Renal cortical epithelial cell (primary cell): ENCODE measurements around the gene RAB25. TPM values are rescaled to one million over a fixed set of nuclear protein-coding genes. Genes with fewer than 3 reads are reported as not detected.
"Not testable (repeated sequence)": the region's sequence is repeated elsewhere in the genome, so short reads cannot be mapped to it uniquely, and the experiment has no call there.

ENCODE experiments used
- DNase-seq: peaks from one replicate; pipeline ENCODE4 v3.0.0-alpha.2; 2011; ENCODE audit warnings: low read depth
- total RNA-seq: library from RNA; depleted of rRNA; stranded (reverse); fragments of >200 nt; gene quantifications from 2 replicates; pipeline ENCODE4 v1.2.3, GENCODE V29; 2014

The RAB25 gene
- total RNA-seq, result 0.50 and 43.9 TPM in 2 replicates

DNA sequence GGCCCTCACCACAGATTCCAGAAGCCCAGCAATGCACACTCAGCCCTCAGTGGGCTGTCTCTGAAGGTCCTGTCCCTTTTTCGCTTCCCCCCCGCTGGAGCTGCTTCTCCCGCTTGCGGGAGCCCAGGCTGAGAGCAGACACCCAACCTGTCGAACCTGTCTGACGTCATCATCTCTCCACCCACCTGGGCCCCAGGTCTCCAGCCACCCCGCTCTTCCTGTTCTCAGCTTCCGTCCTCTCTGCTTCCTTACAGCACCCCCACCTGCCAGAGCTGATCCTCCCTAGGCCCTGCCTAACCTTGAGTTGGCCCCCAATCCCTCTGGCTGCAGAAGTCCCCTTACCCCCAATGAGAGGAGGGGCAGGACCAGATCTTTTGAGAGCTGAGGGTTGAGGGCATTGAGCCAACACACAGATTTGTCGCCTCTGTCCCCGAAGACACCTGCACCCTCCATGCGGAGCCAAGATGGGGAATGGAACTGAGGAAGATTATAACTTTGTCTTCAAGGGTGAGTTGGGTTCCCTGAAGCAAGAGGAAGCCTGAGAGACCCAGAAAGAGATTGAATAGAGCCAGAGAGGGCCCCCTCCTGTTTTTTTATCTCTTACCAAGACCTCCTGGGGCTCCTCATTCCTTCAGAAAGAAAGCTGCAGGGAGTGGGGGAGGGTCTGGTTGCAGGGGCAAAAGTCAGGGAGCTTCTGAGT lies at the start of gene RAB25:
Gene RAB25 (plus strand): TSS at position 224 of the 700 bp plus-strand sequence. CDS start 241 bp downstream, at position 465.
- no peak for DNase-seq

DNA sequence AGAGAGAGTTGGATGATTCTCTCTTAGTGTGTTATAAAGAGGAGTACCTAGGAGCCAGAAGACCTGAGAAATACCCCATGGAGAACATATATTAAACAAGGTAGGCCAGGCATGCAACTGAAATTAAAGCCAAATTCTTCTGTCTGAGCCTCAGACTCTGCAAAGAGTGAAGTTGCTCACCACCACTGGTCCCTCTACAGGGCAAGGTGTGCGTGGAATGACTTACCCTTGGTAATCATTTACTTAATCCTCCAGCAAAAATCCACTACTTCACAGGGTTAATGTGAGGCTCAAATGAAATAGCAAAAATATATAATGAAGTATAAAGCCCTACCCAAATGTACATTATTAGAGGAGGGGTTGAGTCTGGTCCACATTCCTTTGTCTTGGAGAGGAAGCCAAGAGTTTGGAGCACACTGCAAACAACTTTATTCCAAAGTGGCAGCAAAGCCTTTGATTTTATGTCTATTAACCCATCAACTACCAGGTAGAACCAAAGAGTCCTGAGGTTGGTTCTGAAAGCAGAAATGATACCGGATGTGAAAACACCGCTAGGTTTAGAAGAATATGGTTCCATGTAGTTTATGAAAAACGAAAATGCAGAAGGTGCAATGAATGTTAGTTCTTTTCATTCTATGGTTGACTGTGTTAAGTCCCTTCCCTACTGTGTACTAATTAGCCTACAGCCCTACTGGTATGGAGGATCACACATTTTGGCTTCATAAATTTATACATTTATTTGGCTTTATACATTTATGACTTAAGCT lies 48.7 kb upstream of the RAB25 start:
- DNase-seq, result no peak

GRCh38 chr1:156014829-156015228 lies 46.1 kb upstream of the RAB25 start:
- DNase-seq, result no peak

DNA sequence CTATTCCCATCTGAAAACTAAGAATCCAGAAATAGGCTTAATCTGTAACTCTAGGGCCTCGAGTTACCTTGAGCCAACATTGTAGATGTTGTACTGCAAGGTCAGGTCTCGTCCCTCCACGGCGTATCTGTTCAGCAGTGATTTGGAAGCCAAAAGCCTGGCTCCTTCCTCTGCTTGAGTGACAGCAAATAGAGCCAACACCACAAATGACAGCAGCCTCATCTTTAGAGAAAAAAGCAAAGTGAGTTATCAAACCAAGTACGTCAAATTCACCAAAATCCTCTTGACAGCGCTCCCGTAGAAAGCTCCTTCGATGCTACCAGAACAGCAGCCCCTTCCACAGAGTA lies 41.0 kb upstream of the RAB25 start:
- DNase-seq, result no peak

DNA sequence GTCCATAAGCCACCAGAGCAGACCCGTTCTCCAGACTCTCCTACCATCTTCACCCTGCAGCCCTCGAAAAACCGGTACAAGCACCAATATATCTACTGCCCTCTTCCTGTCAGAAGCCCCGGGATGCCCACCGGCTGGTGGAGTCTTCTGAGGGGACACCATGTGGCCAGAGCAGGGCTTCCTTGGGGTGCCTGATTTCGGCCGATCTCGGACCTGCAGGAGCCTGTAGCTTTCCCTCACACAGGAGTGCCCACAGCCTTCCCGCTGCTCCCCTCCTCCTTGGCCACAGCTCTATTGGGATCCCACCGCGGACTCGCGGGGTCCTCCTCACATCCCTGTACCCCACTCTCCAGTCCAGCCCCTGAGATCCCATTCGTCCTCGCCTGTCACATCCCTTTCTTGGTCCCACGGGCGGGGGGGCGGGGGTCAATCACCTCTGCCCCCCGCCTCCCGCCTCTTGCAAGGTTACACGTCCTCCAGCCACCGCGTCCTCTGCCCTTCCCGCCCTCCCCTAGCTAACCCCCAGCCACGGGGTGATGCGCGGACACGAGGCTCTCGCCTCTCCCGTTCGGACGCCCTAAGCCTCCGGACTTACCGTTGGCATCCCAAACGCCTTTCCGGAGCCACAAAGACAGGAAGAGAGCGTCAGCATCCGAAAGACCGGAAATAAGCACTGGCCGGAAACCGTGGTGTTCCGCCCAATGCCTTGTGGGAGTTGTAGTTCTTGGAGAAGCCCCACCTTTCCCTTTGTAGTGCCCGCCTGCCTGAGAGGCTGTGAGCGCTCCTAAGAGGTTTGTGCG lies 40.5 kb upstream of the RAB25 start, which contains the start of gene SSR2:
Gene SSR2 (minus strand): TSS at position 659 of the 800 bp plus-strand sequence. CDS start 784 bp downstream, outside the sequence.
- peak; percentile 89 for DNase-seq

DNA sequence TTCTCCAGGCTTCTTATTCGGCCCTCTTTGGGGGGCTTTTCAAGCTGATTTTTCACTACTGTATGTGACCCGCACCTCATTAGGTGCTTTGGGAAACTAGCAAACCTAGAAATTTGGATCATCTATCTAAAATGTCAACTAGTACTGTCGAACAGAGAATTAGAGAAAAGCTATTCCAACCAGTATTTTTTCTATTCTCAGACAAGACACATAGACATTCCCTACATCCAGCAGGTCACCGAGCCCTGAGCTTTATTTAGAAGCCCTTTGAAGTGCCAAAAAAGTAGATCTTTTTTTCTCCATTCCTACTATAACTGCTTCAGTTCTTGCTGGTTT lies 39.9 kb upstream of the RAB25 start:
- DNase-seq, result no peak

GRCh38 chr1:156021954-156022353 lies 39.0 kb upstream of the RAB25 start:
- DNase-seq, result no peak

- no peak for DNase-seq
Measured at GRCh38 chr1:156024801-156025200, 36.2 kb upstream of the RAB25 start.

GRCh38 chr1:156025876-156026275 lies 35.1 kb upstream of the RAB25 start:
- peak; percentile 31 for DNase-seq

- no peak for DNase-seq
Measured at GRCh38 chr1:156026588-156026987, 34.4 kb upstream of the RAB25 start.

- no peak for DNase-seq
Measured at GRCh38 chr1:156033011-156033410, 27.9 kb upstream of the RAB25 start.

DNA sequence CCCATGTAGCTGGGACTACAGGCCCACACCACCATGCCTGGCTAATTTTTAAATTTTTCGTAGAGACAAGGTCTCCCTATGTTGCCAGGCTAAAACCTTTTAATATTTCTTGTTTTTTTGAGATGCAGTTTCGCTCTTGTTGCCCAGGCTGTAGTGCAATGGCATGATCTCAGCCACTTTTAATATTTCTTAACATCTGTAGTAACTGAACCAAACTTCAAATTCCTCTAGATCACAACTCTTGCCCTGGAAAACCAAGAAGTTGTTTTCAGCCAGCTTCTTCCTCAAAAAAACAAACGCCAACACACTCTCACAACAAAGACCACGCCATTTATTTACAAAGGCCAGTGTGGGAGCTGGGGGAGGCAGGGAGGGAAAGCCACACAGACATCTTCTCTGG lies 26.0 kb upstream of the RAB25 start:
- DNase-seq, result not testable (repeated sequence)

DNA sequence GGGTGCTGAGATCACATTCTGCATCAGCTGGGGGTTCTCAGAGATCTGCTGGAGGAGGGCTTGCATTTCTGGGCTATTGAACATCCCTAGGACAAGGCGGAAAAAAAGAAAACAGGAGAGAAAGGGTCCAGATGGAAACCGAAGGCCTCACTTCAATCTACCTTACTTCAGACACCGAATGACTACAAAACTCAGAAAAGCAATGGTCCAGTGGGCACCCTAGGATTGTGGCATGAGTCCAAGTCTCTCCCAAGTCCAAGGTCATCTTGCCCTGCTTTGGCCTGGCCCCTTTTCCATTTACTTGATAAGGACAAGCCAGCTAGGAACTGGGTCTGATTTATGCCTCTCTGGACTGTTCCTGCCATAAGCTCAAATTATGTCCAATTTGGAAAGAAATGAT lies 18.1 kb upstream of the RAB25 start:
- DNase-seq, result no peak

DNA sequence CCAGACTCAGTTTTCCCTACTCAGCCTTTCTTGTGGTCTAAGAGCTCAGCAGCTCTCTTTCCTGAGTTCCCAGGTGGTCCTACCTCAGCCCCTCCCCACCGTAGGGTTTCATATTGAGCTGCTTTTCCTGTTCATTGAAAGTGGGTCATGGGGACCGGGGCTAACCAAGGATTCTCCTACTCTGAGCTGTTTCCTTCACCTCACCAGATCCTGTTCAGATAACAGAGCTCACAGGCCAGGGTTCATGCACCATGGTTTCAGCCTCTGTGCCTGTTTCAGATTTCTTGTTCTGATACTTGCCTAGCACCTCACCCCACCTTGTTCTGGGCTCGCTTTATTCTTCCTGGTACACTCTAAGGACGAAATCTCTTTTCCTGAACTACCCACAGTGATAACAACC lies 15.9 kb upstream of the RAB25 start:
- no peak for DNase-seq

- DNase-seq, result no peak
Measured at GRCh38 chr1:156048663-156049258, 12.2 kb upstream of the RAB25 start.

- no peak for DNase-seq
Measured at GRCh38 chr1:156050376-156050775, 10.6 kb upstream of the RAB25 start.

DNA sequence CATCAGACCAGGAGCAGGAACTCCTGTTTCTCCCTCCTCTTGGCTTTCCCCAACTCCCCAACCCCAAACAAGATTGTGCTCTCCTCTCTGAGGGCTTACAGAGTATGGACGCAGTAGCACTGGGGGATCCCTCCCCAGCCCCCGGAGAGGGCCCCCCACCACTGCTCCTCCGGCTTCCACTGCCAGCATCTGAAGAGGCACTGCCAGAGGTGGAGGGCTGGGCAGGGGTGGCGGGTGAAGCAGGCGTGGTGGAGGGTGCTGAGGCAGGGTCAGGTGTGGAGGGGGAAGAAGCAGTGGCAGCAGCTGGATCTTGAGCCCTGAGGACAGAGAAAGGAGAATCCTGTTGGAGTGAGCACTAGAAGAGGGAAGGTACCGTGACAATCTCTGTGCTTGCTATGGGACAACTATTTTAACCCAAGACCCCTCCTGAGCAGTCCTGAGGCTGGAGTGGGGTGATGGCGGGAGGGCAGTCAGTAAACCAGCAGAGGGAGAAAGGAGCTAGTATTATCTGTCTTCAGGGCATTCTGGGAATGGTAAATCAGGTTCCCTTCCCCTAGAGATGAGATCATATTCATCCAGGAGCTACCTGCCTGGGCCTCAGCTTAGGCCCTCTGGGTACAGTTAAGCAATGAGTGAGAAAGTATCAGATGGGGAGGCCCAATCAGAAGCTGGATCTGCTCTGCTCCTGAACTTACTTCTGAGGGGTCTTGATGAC lies 9.8 kb upstream of the RAB25 start:
- DNase-seq, result no peak

DNA sequence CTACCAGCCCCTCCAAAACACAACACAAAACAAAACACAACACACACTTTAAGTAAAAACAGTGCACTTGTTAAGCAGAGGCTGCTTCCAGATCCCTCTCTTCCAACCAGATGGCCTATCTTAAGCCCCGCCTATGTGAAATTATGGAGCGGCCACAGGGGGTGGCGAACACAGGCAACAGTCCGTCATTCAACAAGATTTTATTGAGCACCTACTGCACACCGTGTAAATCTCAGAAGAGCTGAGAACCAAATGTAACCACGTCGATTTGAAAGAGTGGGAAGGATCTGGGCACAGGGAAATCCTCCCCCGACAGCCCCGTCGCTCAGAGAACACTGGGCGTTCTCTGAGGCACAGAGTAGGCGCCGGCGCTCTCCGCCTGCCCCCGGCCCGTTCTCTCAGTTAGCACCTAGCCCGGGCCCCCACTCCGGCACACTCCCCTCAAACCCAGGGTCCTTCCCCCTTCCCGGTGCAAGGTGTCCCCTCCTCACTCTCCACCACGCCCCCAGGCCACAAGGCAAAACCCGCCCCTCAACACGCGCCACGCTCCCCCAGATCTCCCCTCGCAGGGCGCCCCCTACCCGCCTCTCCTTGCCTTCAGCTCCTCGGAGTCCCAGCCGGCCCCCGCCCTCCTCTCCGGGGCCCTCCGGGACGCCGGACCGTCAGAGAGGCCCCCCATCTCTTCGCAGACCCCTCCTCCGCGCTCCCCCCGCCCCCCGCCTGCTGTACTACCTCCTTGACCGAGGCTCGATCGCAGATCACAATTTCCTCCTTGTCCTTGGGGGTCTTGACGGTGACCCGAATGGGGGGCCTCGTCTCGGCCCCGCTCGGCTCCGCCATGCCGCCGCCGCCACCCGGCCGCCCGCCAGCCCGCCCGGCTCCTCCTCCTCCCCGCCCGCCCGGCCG lies 7.8 kb upstream of the RAB25 start:
- peak; percentile 59 for DNase-seq

DNA sequence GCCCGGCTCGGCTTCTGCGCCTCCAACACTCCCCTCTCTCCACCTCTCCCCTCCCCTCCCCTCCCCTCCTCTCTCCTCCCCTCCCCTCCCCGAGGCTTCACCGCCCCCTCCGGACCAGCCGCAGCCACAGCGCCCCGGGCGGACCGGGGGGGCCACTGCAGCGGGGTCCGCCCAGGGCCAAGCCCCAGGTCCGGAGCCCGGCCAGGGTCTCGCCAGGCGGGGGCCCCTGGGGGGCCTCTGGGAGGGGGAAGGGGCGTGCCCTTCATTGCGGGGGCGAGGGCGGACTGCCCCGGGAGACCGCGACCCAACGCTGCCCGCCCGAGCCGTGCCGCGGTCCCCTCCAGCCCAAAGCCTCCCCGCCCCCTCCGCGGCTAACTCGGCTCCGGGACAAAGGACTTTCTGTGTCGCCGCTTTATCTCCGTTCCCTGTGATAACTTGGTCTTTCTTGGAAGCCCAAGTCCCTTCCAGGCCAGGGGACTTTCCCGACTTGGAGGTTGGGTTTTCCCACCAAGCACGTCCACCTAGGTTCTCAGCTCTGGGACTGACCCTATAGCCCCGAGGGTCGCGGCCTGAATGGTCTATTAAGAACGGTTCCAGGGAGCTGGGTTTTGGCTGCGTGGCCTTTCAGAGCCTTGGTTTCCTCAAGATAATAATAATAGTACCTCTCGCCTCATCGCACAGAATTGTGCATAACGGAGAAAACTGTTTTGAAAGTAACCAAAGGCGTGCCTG lies 7.0 kb upstream of the RAB25 start, which contains the start of gene UBQLN4:
Gene UBQLN4 (minus strand): TSS at position 31 of the 732 bp plus-strand sequence. CDS start 97 bp downstream, outside the sequence.
- DNase-seq, result peak; percentile 48
